H1 (cell line): Measurements from ENCODE around the gene NRXN3. TPM values are rescaled to one million over a fixed set of nuclear protein-coding genes. Genes with fewer than 3 reads are reported as not detected.

ENCODE experiments used
- CTCF ChIA-PET: fragments of 300-600 bp; sonication (Branson Sonifier 250); formaldehyde crosslinking; loops from one replicate; lab custom pipeline; 2021; ENCODE audit not compliant: partially characterized antibody; lab: Charles Lee
- POLR2A ChIA-PET: fragments of 300-600 bp; sonication (Branson Sonifier 250); formaldehyde crosslinking; loops from one replicate; lab custom pipeline; 2021; ENCODE audit warnings: inconsistent platforms; ENCODE audit not compliant: partially characterized antibody; lab: Charles Lee
- DNase-seq, 2 experiments: peaks; one replicate each; pipeline versions ENCODE4 v3.0.0 to v3.0.0-alpha.2; 2010 to 2022; ENCODE audit warnings: low spot score in 2 of 2, low read depth in 1 of 2, mixed read lengths in 1 of 2
- FAIRE-seq: peaks from 2 replicates; lab custom pipeline; 2011; peaks lifted over from hg19 to GRCh38; lab: Jason Lieb, UNC
- H2AFZ ChIP-seq: 2 replicates; pipeline ENCODE4 v1.8.1; 2012; ENCODE audit warnings: low read length, inconsistent platforms
- H2AK5ac ChIP-seq: 2 replicates; pipeline ENCODE4 v1.6.1; 2013; ENCODE audit warnings: low read depth, low read length
- H2BK120ac ChIP-seq: replicated peaks from 2 replicates; pipeline ENCODE3; 2013; ENCODE audit warnings: low read depth, low read length, inconsistent platforms
- H2BK12ac ChIP-seq: 2 replicates; pipeline ENCODE4 v1.6.1; 2013; ENCODE audit warnings: low read depth, low read length
- H2BK15ac ChIP-seq: 2 replicates; pipeline ENCODE4 v1.6.1; 2013; ENCODE audit warnings: low read length
- H2BK20ac ChIP-seq: 2 replicates; pipeline ENCODE4 v1.6.1; 2013; ENCODE audit warnings: low read length
- H2BK5ac ChIP-seq: 2 replicates; pipeline ENCODE4 v1.6.1; 2013; ENCODE audit warnings: low read depth, low read length
- H3K14ac ChIP-seq: 2 replicates; pipeline ENCODE4 v1.6.1; 2013; ENCODE audit warnings: inconsistent platforms; ENCODE audit not compliant: insufficient read length
- H3K18ac ChIP-seq: 2 replicates; pipeline ENCODE4 v1.6.1; 2013; ENCODE audit warnings: low read length; ENCODE audit errors: extremely low read depth
- H3K23ac ChIP-seq: 2 replicates; pipeline ENCODE4 v1.6.1; 2013; ENCODE audit warnings: inconsistent platforms; ENCODE audit not compliant: insufficient read length
- H3K23me2 ChIP-seq: 2 replicates; pipeline ENCODE4 v1.6.1; 2013; ENCODE audit warnings: low read depth, low read length
- H3K27ac ChIP-seq: 2 replicates; pipeline ENCODE4 v1.6.1; 2011; ENCODE audit warnings: low read depth, low read length, inconsistent platforms
- H3K27me3 ChIP-seq, 4 experiments: replicated peaks in 1 of 4; 1 replicate in 1 of 4; 2 replicates in 3 of 4; pipeline versions ENCODE4 v1.6.1 to v1.8.1; 2011 to 2013; ENCODE audit warnings: low read length in 3 of 4, mild to moderate bottlenecking in 3 of 4, inconsistent platforms in 2 of 4, mixed read lengths in 2 of 4, moderate library complexity in 1 of 4; ENCODE audit not compliant: control insufficient read depth in 3 of 4, insufficient read depth in 3 of 4; ENCODE audit errors: extremely low read depth in 1 of 4
- H3K36me3 ChIP-seq, 4 experiments: 2 replicates each; pipeline versions ENCODE4 v1.6.1 to v1.8.1; 2011 to 2013; ENCODE audit warnings: mild to moderate bottlenecking in 4 of 4, low read length in 3 of 4, moderate library complexity in 2 of 4, control low read depth in 1 of 4, inconsistent platforms in 1 of 4; ENCODE audit not compliant: insufficient read depth in 4 of 4, control insufficient read depth in 2 of 4
- H3K4ac ChIP-seq: replicated peaks from 2 replicates; pipeline ENCODE3; 2013; ENCODE audit warnings: low read length, low read depth, mixed read lengths, inconsistent platforms; ENCODE audit not compliant: insufficient read length
- H3K4me1 ChIP-seq, 4 experiments: replicated peaks in 1 of 4; 1 replicate in 1 of 4; 2 replicates in 3 of 4; pipeline versions ENCODE4 v1.6.1 to v1.8.1; 2011 to 2013; ENCODE audit warnings: low read length in 3 of 4, inconsistent platforms in 2 of 4, mixed read lengths in 1 of 4; ENCODE audit not compliant: insufficient read depth in 4 of 4, control insufficient read depth in 3 of 4
- H3K4me2 ChIP-seq, 2 experiments: 2 replicates each; pipeline versions ENCODE4 v1.6.1 to v1.8.1; 2011 to 2013; ENCODE audit warnings: low read depth in 2 of 2, low read length in 2 of 2, control low read depth in 1 of 2, inconsistent platforms in 1 of 2, mild to moderate bottlenecking in 1 of 2; ENCODE audit not compliant: insufficient read depth in 1 of 2
- H3K4me3 ChIP-seq, 4 experiments: fragments of 200-600, 300-600 bp in 1 of 4; sonication (generic), shearing (Covaris generic), sonication (Bioruptor Twin) in 1 of 4; 2 replicates each; pipeline versions ENCODE4 v1.5.1 to v1.8.1; 2011 to 2016; ENCODE audit warnings: low read length in 4 of 4, low read depth in 3 of 4, control low read depth in 2 of 4, inconsistent platforms in 2 of 4, mild to moderate bottlenecking in 2 of 4, mixed read lengths in 1 of 4, moderate library complexity in 1 of 4; ENCODE audit not compliant: insufficient read depth in 2 of 4; ENCODE audit errors: extremely low read depth in 1 of 4
- H3K56ac ChIP-seq: replicated peaks from 2 replicates; pipeline ENCODE3; 2013; ENCODE audit warnings: low read depth, mild to moderate bottlenecking, mixed read lengths, low read length, inconsistent platforms; ENCODE audit not compliant: insufficient read length
- H3K79me1 ChIP-seq: 2 replicates; pipeline ENCODE4 v1.6.1; 2013; ENCODE audit warnings: low read depth, low read length, control low read depth
- H3K79me2 ChIP-seq, 2 experiments: 2 replicates each; pipeline versions ENCODE4 v1.6.1 to v1.8.1; 2012 to 2013; ENCODE audit warnings: low read length in 2 of 2, mild to moderate bottlenecking in 2 of 2, inconsistent platforms in 1 of 2; ENCODE audit not compliant: insufficient read depth in 2 of 2, control insufficient read depth in 1 of 2
- H3K9ac ChIP-seq, 4 experiments: replicated peaks in 1 of 4; 1 replicate in 1 of 4; 2 replicates in 3 of 4; pipeline versions ENCODE4 v1.6.1 to v1.8.1; 2011 to 2013; ENCODE audit warnings: low read depth in 3 of 4, low read length in 3 of 4, control low read depth in 2 of 4, mild to moderate bottlenecking in 2 of 4, moderate library complexity in 2 of 4, inconsistent platforms in 1 of 4; ENCODE audit errors: extremely low read depth in 1 of 4
- H3K9me3 ChIP-seq, 2 experiments: 2 replicates each; pipeline versions ENCODE4 v1.6.1 to v1.8.1; 2012 to 2013; ENCODE audit warnings: mild to moderate bottlenecking in 2 of 2, moderate library complexity in 2 of 2, control low read depth in 1 of 2, inconsistent platforms in 1 of 2, low read depth in 1 of 2, low read length in 1 of 2, mixed read lengths in 1 of 2; ENCODE audit not compliant: insufficient read depth in 2 of 2
- H4K20me1 ChIP-seq, 2 experiments: replicated peaks in 1 of 2; 2 replicates each; pipeline versions ENCODE3 to v1.8.1; 2011 to 2013; ENCODE audit warnings: inconsistent platforms in 2 of 2, low read length in 2 of 2, mild to moderate bottlenecking in 1 of 2; ENCODE audit not compliant: insufficient read depth in 2 of 2, control insufficient read depth in 1 of 2
- H4K5ac ChIP-seq: 2 replicates; pipeline ENCODE4 v1.6.1; 2013; ENCODE audit warnings: low read length, low read depth, mixed read lengths, inconsistent platforms; ENCODE audit not compliant: insufficient read length
- H4K8ac ChIP-seq: 2 replicates; pipeline ENCODE4 v1.8.0; 2013; ENCODE audit warnings: mild to moderate bottlenecking, moderate library complexity, low read length, inconsistent platforms; ENCODE audit not compliant: insufficient read depth; ENCODE audit errors: extremely low read depth
- H4K91ac ChIP-seq: replicated peaks from 2 replicates; pipeline ENCODE3; 2013; ENCODE audit warnings: low read length, mixed read lengths, inconsistent platforms; ENCODE audit not compliant: insufficient read length
- CREB1 ChIP-seq: IDR thresholded peaks from 2 replicates; pipeline ENCODE4 v1.6.1; 2012; ENCODE audit warnings: inconsistent platforms
- WGBS, 2 experiments: shearing (Covaris generic) in 1 of 2; methylation state at CpG; one replicate each; pipeline versions ENCODE4 v1.1.6 to v1.1.7; 2013 to 2015; ENCODE audit warnings: low lambda C conversion rate in 2 of 2, mixed read lengths in 2 of 2, inconsistent platforms in 1 of 2, low coverage in 1 of 2, missing lambda C conversion rate in 1 of 2; ENCODE audit not compliant: insufficient replicate concordance in 2 of 2, insufficient coverage in 1 of 2, insufficient read length in 1 of 2; ENCODE audit errors: extremely low coverage in 1 of 2, missing lambda C conversion rate in 1 of 2; 5-methylcytosine and 5-hydroxymethylcytosine counted together
- polyA plus RNA-seq, 7 experiments: library from polyadenylated mRNA; depleted of rRNA in 3 of 7; stranded (reverse) in 5 of 7; unstranded in 2 of 7; fragments of >200 nt in 5 of 7; fragments of 200-250 nt in 2 of 7; gene quantifications; 1 replicate in 5 of 7; 2 replicates in 1 of 7; 4 replicates in 1 of 7; pipeline versions ENCODE4 v1.2.1 to v1.2.3, GENCODE V29; 2011 to 2013; ENCODE audit warnings: missing spikeins in 2 of 7, mixed read lengths in 2 of 7
- total RNA-seq: library from RNA; stranded (reverse); fragmentation: NEBNext Ultra II Directional; extraction: Animal tissue kit (Norgen Biotek cat#: 25700); gene quantifications from 2 replicates; pipeline ENCODE4 v1.2.1, GENCODE V29; 2021

Gene NRXN3
- total and polyA plus RNA-seq, 2 of the 8 experiments (the other 6 are each of a cell fraction or from before 2014, with no cell fraction given): 2.6 to 4.1 TPM

DNA sequence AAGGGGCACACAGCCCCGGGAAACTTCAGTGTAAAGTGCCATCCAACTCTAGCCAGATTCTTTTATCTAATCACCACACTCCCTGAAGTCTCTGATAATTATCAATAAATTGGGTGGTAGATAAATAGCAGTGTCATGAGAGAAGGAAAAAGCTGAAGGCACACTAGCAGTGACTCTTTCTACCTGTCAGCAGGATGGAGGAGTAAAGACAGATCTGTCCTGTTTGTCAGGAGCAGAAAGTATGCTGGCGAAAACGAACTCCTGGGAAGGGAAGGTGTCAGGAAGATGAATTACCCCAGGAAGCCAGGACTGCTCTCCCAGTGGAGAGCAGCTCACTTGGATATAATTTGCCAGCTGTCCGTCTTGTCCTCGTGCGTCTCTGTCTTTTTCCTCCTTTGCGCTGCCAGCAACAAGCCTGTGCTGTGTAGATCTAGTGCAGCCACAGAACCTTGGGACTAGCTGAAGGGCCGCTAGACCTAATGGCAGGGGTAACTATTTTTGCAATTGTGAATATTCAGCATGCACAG lies 1059.3 kb downstream of the NRXN3 start:
- Histone ChIP-seq H3K18ac (no peak overlapping the region), H4K20me1 (no peaks in the 10 kb centered on the region), H2BK20ac (no peak overlapping the region), H3K4me1 (peaks cover 0 to 2% (median 0%) of the 10 kb centered on the region in 4 experiments; a peak in 1 of 7 replicates), H2BK5ac (no peak overlapping the region), H2BK15ac (no peak overlapping the region), H3K4me3 (no peak overlapping the region), H2BK12ac (no peak overlapping the region), H3K4ac (peak overlapping the region; percentile 57), H3K27ac (no peak overlapping the region), H3K4me2 (no peak overlapping the region), H3K79me2 (no peaks in the 10 kb centered on the region), H4K91ac (no peak overlapping the region), H4K8ac (no peak overlapping the region), H4K5ac (no peak overlapping the region), H3K56ac (no peak overlapping the region), H3K23ac (no peak overlapping the region), H3K27me3 (no peaks in the 10 kb centered on the region), H3K36me3 (no peaks in the 10 kb centered on the region), H2BK120ac (no peak overlapping the region), H3K9me3 (no peaks in the 10 kb centered on the region), H3K9ac (no peak overlapping the region), H2AK5ac (no peak overlapping the region), H3K79me1 (no peaks in the 10 kb centered on the region), H2AFZ (no peak overlapping the region), H3K23me2 (no peaks in the 10 kb centered on the region), H3K14ac (no peak overlapping the region)
- DNase-seq (no peak), FAIRE-seq (no peak)
- no peak for TF ChIP-seq CREB1
- POLR2A ChIA-PET: no interaction called here
- CTCF ChIA-PET: no interaction called here
- 85% methylated on average over 8 of the region's 8 CpGs; no CpG with 5 or more reads in 1 of the 2 experiments for WGBS, 2 experiments
